Fibroblast of mammary gland (primary cell): ENCODE results near the gene RWDD2A.

Experiments used
- DNase-seq: peaks from one replicate; pipeline ENCODE4 v3.0.0-alpha.2; 2010; ENCODE audit warnings: low read depth
- H3K4me3 ChIP-seq: 2 replicates; pipeline ENCODE4 v1.5.1; 2011; ENCODE audit warnings: low read depth, mild to moderate bottlenecking, low read length, moderate library complexity; ENCODE audit not compliant: control insufficient read depth
- TF ChIP-seq, protein P1 (sequence below): conservative IDR thresholded peaks from 2 replicates; pipeline ENCODE4 v1.5.1; 2011; ENCODE audit warnings: low read depth, low read length, inconsistent platforms; ENCODE audit not compliant: control insufficient read depth, insufficient read depth

RWDD2A gene

DNA sequence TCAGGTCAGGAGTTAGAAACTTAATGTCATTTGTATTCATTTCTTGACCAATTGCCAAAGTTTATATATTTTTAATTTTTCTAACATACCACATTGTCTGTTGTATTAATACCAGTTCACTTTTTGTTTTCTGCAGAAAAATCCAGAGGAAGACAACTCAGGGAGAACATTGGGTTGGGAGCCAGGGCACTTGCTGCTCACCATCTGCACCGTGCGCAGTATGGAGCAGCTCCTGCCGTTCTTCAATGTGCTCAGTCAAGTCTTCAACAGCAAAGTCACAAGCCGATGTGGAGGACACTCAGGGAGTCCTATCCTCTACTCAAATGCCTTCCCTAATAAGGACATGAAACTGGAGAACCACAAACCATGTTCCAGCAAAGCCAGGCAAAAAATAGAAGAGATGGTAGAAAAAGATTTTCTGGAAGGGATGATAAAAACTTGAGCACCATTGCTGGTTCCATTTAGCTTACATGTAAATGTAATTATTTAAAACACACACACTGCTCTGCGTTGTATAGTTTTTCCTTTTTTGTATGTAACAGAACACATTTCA is 25.4 kb upstream of the RWDD2A start:
- no peak overlapping the region for H3K4me3 ChIP-seq
- TF ChIP-seq, protein P1, sequence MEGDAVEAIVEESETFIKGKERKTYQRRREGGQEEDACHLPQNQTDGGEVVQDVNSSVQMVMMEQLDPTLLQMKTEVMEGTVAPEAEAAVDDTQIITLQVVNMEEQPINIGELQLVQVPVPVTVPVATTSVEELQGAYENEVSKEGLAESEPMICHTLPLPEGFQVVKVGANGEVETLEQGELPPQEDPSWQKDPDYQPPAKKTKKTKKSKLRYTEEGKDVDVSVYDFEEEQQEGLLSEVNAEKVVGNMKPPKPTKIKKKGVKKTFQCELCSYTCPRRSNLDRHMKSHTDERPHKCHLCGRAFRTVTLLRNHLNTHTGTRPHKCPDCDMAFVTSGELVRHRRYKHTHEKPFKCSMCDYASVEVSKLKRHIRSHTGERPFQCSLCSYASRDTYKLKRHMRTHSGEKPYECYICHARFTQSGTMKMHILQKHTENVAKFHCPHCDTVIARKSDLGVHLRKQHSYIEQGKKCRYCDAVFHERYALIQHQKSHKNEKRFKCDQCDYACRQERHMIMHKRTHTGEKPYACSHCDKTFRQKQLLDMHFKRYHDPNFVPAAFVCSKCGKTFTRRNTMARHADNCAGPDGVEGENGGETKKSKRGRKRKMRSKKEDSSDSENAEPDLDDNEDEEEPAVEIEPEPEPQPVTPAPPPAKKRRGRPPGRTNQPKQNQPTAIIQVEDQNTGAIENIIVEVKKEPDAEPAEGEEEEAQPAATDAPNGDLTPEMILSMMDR: no peak
- DNase-seq: no peak

DNA sequence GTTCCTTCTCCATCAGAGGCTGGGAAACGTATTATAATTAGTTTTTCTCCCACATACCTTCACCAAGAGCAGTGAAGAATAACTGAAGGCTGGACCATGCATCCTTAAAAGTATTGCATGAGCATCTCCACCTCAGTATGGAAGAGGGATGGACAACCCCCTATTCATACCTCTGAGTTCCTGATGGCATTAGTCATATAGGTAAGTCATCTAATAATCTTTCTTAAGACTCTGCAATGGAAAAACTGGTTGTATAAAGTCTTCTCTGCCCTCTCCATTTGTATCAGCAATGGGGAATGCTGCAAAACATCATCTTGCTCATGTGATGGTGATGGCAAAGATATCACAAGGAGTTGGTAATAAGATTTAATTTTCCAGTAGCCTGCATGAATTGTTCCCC is 24.6 kb upstream of the RWDD2A start:
- no peak overlapping the region for H3K4me3 ChIP-seq
- DNase-seq: no peak
- TF ChIP-seq, protein P1: no peak

DNA sequence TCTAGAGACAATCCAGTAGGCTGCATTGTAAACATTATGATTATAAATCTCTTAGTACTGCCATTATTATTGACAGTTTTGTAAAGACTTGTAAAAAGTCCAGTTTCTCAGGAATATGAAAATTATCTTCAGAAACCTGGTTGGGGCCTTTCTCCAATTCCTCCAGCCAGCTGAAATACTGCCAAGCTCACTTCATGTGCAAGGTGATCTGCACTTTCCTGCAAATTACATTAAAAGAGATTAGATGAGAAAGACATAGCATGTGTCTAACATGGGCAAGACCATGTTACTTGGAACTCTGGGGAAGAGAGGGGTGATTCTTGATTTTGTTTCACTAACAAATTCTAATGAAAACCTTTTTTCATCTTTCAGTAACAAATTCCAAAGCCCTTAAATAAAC is 24.1 kb upstream of the RWDD2A start:
- TF ChIP-seq, protein P1: no peak
- DNase-seq: no peak
- H3K4me3 ChIP-seq: no peak overlapping the region

DNA sequence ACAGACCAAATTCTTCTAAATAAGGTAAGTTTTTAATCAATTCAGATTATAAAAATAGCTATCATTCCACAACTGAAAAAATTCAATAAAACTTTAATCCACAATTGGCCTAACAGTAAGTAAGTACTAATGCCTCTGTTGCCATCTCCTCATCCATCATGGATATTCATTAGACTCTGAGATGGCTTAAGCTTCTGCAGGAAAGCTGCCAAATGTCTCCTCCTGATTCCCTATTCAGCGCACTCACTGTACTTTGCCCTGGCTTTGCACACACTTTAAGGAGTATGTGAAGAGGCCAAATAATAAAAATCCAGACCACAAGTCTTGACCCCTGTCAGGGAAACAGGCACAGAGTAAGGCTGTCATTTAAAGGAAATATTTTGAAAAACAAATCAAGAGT is 23.6 kb upstream of the RWDD2A start:
- H3K4me3 ChIP-seq: no peak overlapping the region
- no peak for DNase-seq

DNA sequence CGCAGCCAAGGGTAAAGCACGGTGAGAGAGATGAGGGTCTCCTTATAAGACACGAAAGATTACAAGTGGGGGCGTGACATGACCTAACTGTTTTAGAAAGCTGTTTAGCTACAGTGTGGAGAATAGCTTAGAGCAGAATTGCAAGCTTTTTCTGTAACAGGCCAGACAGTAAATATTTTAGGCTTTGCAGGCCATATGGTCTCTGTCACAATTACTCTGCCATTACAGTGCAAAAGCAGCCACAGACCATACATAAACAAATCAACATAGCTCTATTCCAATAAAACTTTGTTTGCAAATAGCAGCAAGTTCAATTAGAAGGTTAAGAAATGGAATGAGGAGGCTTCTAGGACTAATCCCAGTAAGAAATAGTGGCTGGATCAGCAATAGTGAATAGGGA is 16.9 kb upstream of the RWDD2A start:
- TF ChIP-seq, protein P1: no peak
- no peak for DNase-seq
- H3K4me3 ChIP-seq: no peak overlapping the region

More for the DNA sequence above, 23.6 kb upstream of the RWDD2A start:
- TF ChIP-seq, protein P1: no peak

DNA sequence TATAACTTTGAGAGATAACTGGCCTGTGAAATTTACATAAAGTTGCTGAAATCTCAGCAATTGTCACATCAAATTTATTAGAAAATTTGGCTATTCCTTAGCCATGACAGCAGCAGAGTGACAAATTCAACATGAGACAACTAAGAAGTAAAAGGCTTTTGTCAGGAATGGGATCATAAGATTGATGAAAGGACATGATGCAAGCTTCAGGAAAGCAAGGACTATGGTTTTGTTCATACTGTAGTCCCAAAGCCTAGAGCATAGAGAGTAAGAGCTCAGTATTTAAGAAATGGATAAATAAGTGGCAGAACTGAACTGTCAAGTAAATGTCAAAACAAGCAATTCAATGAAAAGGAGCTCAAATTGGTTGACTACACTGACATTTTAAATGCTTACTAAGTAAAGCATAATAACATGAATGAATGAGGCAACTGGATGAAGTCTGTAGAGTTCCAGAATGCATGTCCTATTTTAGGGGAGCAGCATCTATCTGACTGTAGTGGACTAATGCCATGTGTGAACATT is 12.7 kb upstream of the RWDD2A start:
- no peak overlapping the region for H3K4me3 ChIP-seq
- TF ChIP-seq, protein P1: no peak
- DNase-seq: no peak

DNA sequence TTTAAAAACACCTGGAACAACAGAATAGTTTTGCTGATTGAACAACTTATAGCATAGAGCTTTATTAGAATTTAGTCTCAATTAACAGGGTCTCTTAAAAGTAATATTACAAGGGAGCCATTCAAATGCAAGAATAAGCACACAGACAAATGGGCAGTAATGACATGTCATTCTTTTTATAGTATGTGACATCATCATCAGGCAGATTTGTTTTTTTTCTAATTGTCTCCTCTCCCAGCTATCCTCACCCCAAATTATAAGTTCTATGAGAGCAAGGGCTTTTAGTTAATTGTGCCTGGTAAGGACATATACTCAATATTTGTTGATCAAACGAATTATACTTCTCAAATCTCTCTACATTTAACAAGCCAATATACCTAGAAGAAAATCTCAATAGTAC is 11.0 kb upstream of the RWDD2A start:
- H3K4me3 ChIP-seq: no peak overlapping the region
- TF ChIP-seq, protein P1: no peak
- no peak for DNase-seq
